H1 (cell line): ENCODE data around the gene B4GALT5. TPM values are rescaled to one million over a fixed set of nuclear protein-coding genes. Genes with fewer than 3 reads are reported as not detected.

Source experiments
- CTCF ChIA-PET: fragments of 300-600 bp; sonication (Branson Sonifier 250); formaldehyde crosslinking; loops from one replicate; lab custom pipeline; 2021; ENCODE audit not compliant: partially characterized antibody; lab: Charles Lee
- POLR2A ChIA-PET: fragments of 300-600 bp; sonication (Branson Sonifier 250); formaldehyde crosslinking; loops from one replicate; lab custom pipeline; 2021; ENCODE audit warnings: inconsistent platforms; ENCODE audit not compliant: partially characterized antibody; lab: Charles Lee
- DNase-seq, 2 experiments: peaks; one replicate each; pipeline versions ENCODE4 v3.0.0 to v3.0.0-alpha.2; 2010 to 2022; ENCODE audit warnings: low spot score in 2 of 2, low read depth in 1 of 2, mixed read lengths in 1 of 2
- FAIRE-seq: peaks from 2 replicates; lab custom pipeline; 2011; peaks lifted over from hg19 to GRCh38; lab: Jason Lieb, UNC
- H2AFZ ChIP-seq: 2 replicates; pipeline ENCODE4 v1.8.1; 2012; ENCODE audit warnings: low read length, inconsistent platforms
- H2AK5ac ChIP-seq: 2 replicates; pipeline ENCODE4 v1.6.1; 2013; ENCODE audit warnings: low read depth, low read length
- H2BK120ac ChIP-seq: replicated peaks from 2 replicates; pipeline ENCODE3; 2013; ENCODE audit warnings: low read depth, low read length, inconsistent platforms
- H2BK12ac ChIP-seq: 2 replicates; pipeline ENCODE4 v1.6.1; 2013; ENCODE audit warnings: low read depth, low read length
- H2BK15ac ChIP-seq: 2 replicates; pipeline ENCODE4 v1.6.1; 2013; ENCODE audit warnings: low read length
- H2BK20ac ChIP-seq: 2 replicates; pipeline ENCODE4 v1.6.1; 2013; ENCODE audit warnings: low read length
- H2BK5ac ChIP-seq: 2 replicates; pipeline ENCODE4 v1.6.1; 2013; ENCODE audit warnings: low read depth, low read length
- H3K14ac ChIP-seq: 2 replicates; pipeline ENCODE4 v1.6.1; 2013; ENCODE audit warnings: inconsistent platforms; ENCODE audit not compliant: insufficient read length
- H3K18ac ChIP-seq: 2 replicates; pipeline ENCODE4 v1.6.1; 2013; ENCODE audit warnings: low read length; ENCODE audit errors: extremely low read depth
- H3K23ac ChIP-seq: 2 replicates; pipeline ENCODE4 v1.6.1; 2013; ENCODE audit warnings: inconsistent platforms; ENCODE audit not compliant: insufficient read length
- H3K23me2 ChIP-seq: 2 replicates; pipeline ENCODE4 v1.6.1; 2013; ENCODE audit warnings: low read depth, low read length
- H3K27ac ChIP-seq: 2 replicates; pipeline ENCODE4 v1.6.1; 2011; ENCODE audit warnings: low read depth, low read length, inconsistent platforms
- H3K27me3 ChIP-seq, 4 experiments: replicated peaks in 1 of 4; 1 replicate in 1 of 4; 2 replicates in 3 of 4; pipeline versions ENCODE4 v1.6.1 to v1.8.1; 2011 to 2013; ENCODE audit warnings: low read length in 3 of 4, mild to moderate bottlenecking in 3 of 4, inconsistent platforms in 2 of 4, mixed read lengths in 2 of 4, moderate library complexity in 1 of 4; ENCODE audit not compliant: control insufficient read depth in 3 of 4, insufficient read depth in 3 of 4; ENCODE audit errors: extremely low read depth in 1 of 4
- H3K36me3 ChIP-seq, 4 experiments: 2 replicates each; pipeline versions ENCODE4 v1.6.1 to v1.8.1; 2011 to 2013; ENCODE audit warnings: mild to moderate bottlenecking in 4 of 4, low read length in 3 of 4, moderate library complexity in 2 of 4, control low read depth in 1 of 4, inconsistent platforms in 1 of 4; ENCODE audit not compliant: insufficient read depth in 4 of 4, control insufficient read depth in 2 of 4
- H3K4ac ChIP-seq: replicated peaks from 2 replicates; pipeline ENCODE3; 2013; ENCODE audit warnings: low read length, low read depth, mixed read lengths, inconsistent platforms; ENCODE audit not compliant: insufficient read length
- H3K4me1 ChIP-seq, 4 experiments: replicated peaks in 1 of 4; 1 replicate in 1 of 4; 2 replicates in 3 of 4; pipeline versions ENCODE4 v1.6.1 to v1.8.1; 2011 to 2013; ENCODE audit warnings: low read length in 3 of 4, inconsistent platforms in 2 of 4, mixed read lengths in 1 of 4; ENCODE audit not compliant: insufficient read depth in 4 of 4, control insufficient read depth in 3 of 4
- H3K4me2 ChIP-seq, 2 experiments: 2 replicates each; pipeline versions ENCODE4 v1.6.1 to v1.8.1; 2011 to 2013; ENCODE audit warnings: low read depth in 2 of 2, low read length in 2 of 2, control low read depth in 1 of 2, inconsistent platforms in 1 of 2, mild to moderate bottlenecking in 1 of 2; ENCODE audit not compliant: insufficient read depth in 1 of 2
- H3K4me3 ChIP-seq, 4 experiments: fragments of 200-600, 300-600 bp in 1 of 4; sonication (generic), shearing (Covaris generic), sonication (Bioruptor Twin) in 1 of 4; 2 replicates each; pipeline versions ENCODE4 v1.5.1 to v1.8.1; 2011 to 2016; ENCODE audit warnings: low read length in 4 of 4, low read depth in 3 of 4, control low read depth in 2 of 4, inconsistent platforms in 2 of 4, mild to moderate bottlenecking in 2 of 4, mixed read lengths in 1 of 4, moderate library complexity in 1 of 4; ENCODE audit not compliant: insufficient read depth in 2 of 4; ENCODE audit errors: extremely low read depth in 1 of 4
- H3K56ac ChIP-seq: replicated peaks from 2 replicates; pipeline ENCODE3; 2013; ENCODE audit warnings: low read depth, mild to moderate bottlenecking, mixed read lengths, low read length, inconsistent platforms; ENCODE audit not compliant: insufficient read length
- H3K79me1 ChIP-seq: 2 replicates; pipeline ENCODE4 v1.6.1; 2013; ENCODE audit warnings: low read depth, low read length, control low read depth
- H3K79me2 ChIP-seq, 2 experiments: 2 replicates each; pipeline versions ENCODE4 v1.6.1 to v1.8.1; 2012 to 2013; ENCODE audit warnings: low read length in 2 of 2, mild to moderate bottlenecking in 2 of 2, inconsistent platforms in 1 of 2; ENCODE audit not compliant: insufficient read depth in 2 of 2, control insufficient read depth in 1 of 2
- H3K9ac ChIP-seq, 4 experiments: replicated peaks in 1 of 4; 1 replicate in 1 of 4; 2 replicates in 3 of 4; pipeline versions ENCODE4 v1.6.1 to v1.8.1; 2011 to 2013; ENCODE audit warnings: low read depth in 3 of 4, low read length in 3 of 4, control low read depth in 2 of 4, mild to moderate bottlenecking in 2 of 4, moderate library complexity in 2 of 4, inconsistent platforms in 1 of 4; ENCODE audit errors: extremely low read depth in 1 of 4
- H3K9me3 ChIP-seq, 2 experiments: 2 replicates each; pipeline versions ENCODE4 v1.6.1 to v1.8.1; 2012 to 2013; ENCODE audit warnings: mild to moderate bottlenecking in 2 of 2, moderate library complexity in 2 of 2, control low read depth in 1 of 2, inconsistent platforms in 1 of 2, low read depth in 1 of 2, low read length in 1 of 2, mixed read lengths in 1 of 2; ENCODE audit not compliant: insufficient read depth in 2 of 2
- H4K20me1 ChIP-seq, 2 experiments: replicated peaks in 1 of 2; 2 replicates each; pipeline versions ENCODE3 to v1.8.1; 2011 to 2013; ENCODE audit warnings: inconsistent platforms in 2 of 2, low read length in 2 of 2, mild to moderate bottlenecking in 1 of 2; ENCODE audit not compliant: insufficient read depth in 2 of 2, control insufficient read depth in 1 of 2
- H4K5ac ChIP-seq: 2 replicates; pipeline ENCODE4 v1.6.1; 2013; ENCODE audit warnings: low read length, low read depth, mixed read lengths, inconsistent platforms; ENCODE audit not compliant: insufficient read length
- H4K8ac ChIP-seq: 2 replicates; pipeline ENCODE4 v1.8.0; 2013; ENCODE audit warnings: mild to moderate bottlenecking, moderate library complexity, low read length, inconsistent platforms; ENCODE audit not compliant: insufficient read depth; ENCODE audit errors: extremely low read depth
- H4K91ac ChIP-seq: replicated peaks from 2 replicates; pipeline ENCODE3; 2013; ENCODE audit warnings: low read length, mixed read lengths, inconsistent platforms; ENCODE audit not compliant: insufficient read length
- GABPA ChIP-seq: IDR thresholded peaks from 2 replicates; pipeline ENCODE4 v1.6.1; 2011; ENCODE audit warnings: mild to moderate bottlenecking, low read length, moderate library complexity, borderline replicate concordance; ENCODE audit not compliant: insufficient read depth
- POLR2A ChIP-seq, 2 experiments: IDR thresholded peaks; 1 replicate in 1 of 2; 2 replicates in 1 of 2; pipeline ENCODE4 v1.6.1; 2011; ENCODE audit warnings: low read depth in 2 of 2, low read length in 2 of 2, mild to moderate bottlenecking in 2 of 2; ENCODE audit errors: control extremely low read depth in 1 of 2
- SUZ12 ChIP-seq: fragments of 200-600 bp; sonication (generic); IDR thresholded peaks from 2 replicates; pipeline ENCODE4 v1.6.1; 2012; ENCODE audit warnings: mild to moderate bottlenecking, inconsistent platforms, low read length, moderate library complexity, mixed read lengths
- TCF12 ChIP-seq: IDR thresholded peaks from 2 replicates; pipeline ENCODE4 v1.6.1; 2011; ENCODE audit warnings: low read depth, mild to moderate bottlenecking, low read length
- WGBS, 2 experiments: shearing (Covaris generic) in 1 of 2; methylation state at CpG; one replicate each; pipeline versions ENCODE4 v1.1.6 to v1.1.7; 2013 to 2015; ENCODE audit warnings: low lambda C conversion rate in 2 of 2, mixed read lengths in 2 of 2, inconsistent platforms in 1 of 2, low coverage in 1 of 2, missing lambda C conversion rate in 1 of 2; ENCODE audit not compliant: insufficient replicate concordance in 2 of 2, insufficient coverage in 1 of 2, insufficient read length in 1 of 2; ENCODE audit errors: extremely low coverage in 1 of 2, missing lambda C conversion rate in 1 of 2; 5-methylcytosine and 5-hydroxymethylcytosine counted together
- polyA plus RNA-seq, 7 experiments: library from polyadenylated mRNA; depleted of rRNA in 3 of 7; stranded (reverse) in 5 of 7; unstranded in 2 of 7; fragments of >200 nt in 5 of 7; fragments of 200-250 nt in 2 of 7; gene quantifications; 1 replicate in 5 of 7; 2 replicates in 1 of 7; 4 replicates in 1 of 7; pipeline versions ENCODE4 v1.2.1 to v1.2.3, GENCODE V29; 2011 to 2013; ENCODE audit warnings: missing spikeins in 2 of 7, mixed read lengths in 2 of 7
- total RNA-seq: library from RNA; stranded (reverse); fragmentation: NEBNext Ultra II Directional; extraction: Animal tissue kit (Norgen Biotek cat#: 25700); gene quantifications from 2 replicates; pipeline ENCODE4 v1.2.1, GENCODE V29; 2021

The B4GALT5 gene
- total and polyA plus RNA-seq, 2 of the 8 experiments (the other 6 are each of a cell fraction or from before 2014, with no cell fraction given) = 46.5 to 75.4 TPM

DNA sequence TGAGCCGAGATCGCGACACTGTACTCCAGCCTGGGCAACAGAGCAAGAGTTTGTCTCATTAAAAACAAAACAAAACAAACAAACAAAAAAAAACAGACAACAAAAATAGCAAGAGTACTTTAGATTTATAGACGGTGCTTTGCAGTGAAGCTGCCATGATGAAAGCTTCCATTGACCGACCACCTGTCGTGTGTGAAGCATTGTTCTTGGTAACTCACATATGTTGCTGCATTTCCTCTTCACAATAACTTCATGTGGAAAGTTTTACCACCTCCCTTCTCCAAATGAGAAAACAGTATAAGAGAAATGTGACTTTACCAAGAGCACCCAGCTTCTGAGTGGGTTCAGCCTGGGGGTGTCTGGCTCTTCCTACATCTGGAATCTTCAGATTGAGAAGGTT is 89.4 kb downstream of the B4GALT5 start:
- H3K27ac ChIP-seq = no peak overlapping the region
- no peak overlapping the region for H3K9ac ChIP-seq
- H3K56ac ChIP-seq = no peak overlapping the region
- H2BK15ac ChIP-seq = no peak overlapping the region
- no peak overlapping the region for H2AK5ac ChIP-seq
- H3K18ac ChIP-seq = no peak overlapping the region
- H3K4ac ChIP-seq = no peak overlapping the region
- no peaks in the 10 kb centered on the region for H3K79me2 ChIP-seq
- H4K5ac ChIP-seq = no peak overlapping the region
- peaks cover 0 to 3% of the 10 kb centered on the region in 2 experiments; a peak in 1 of 4 replicates for H3K9me3 ChIP-seq
- H2BK5ac ChIP-seq = no peak overlapping the region
- H3K79me1 ChIP-seq = no peaks in the 10 kb centered on the region
- peaks cover 6% of the 10 kb centered on the region; the same call in 1 of the 2 replicates for H3K23me2 ChIP-seq
- no peak overlapping the region for H2BK12ac ChIP-seq
- peaks cover 2 to 3% of the 10 kb centered on the region in 2 experiments for H4K20me1 ChIP-seq
- peaks cover 3 to 6% (median 4%) of the 10 kb centered on the region in 4 experiments; a peak in 6 of 7 replicates for H3K4me1 ChIP-seq
- H2BK120ac ChIP-seq = peak overlapping the region; percentile 57
- FAIRE-seq = no peak
- H3K14ac ChIP-seq = no peak overlapping the region
- no peak for TF ChIP-seq TCF12
- no peak for TF ChIP-seq POLR2A (IDR thresholded peaks at IDR 0.05; ENCODE audit: control extremely low read depth in 1 of 2, low read depth in 2 of 2, low read length in 2 of 2)
- no peak for TF ChIP-seq GABPA
- no peak for TF ChIP-seq SUZ12
- CTCF ChIA-PET = interaction anchor here (0.7 to 2.7 kb wide), 8 partner anchors 9 to 290 kb away, joined by 3 to 7 read pairs (median 4); no protein-coding TSS in a partner anchor
- no peak overlapping the region for H4K8ac ChIP-seq
- 0 out of 2 replicates have a peak overlapping the region, but pooled peaks have one; percentile 34 for H2AFZ ChIP-seq
- no peak overlapping the region for H3K4me2 ChIP-seq
- H3K4me3 ChIP-seq = no peak overlapping the region
- 97% methylated on average over 6 of the region's 6 CpGs; no CpG with 5 or more reads in 1 of the 2 experiments for WGBS, 2 experiments
- DNase-seq = no peak
- H2BK20ac ChIP-seq = peak overlapping the region; percentile 64; the same call in 1 of the 2 replicates
- H3K23ac ChIP-seq = no peak overlapping the region
- no peaks in the 10 kb centered on the region for H3K27me3 ChIP-seq
- no peaks in the 10 kb centered on the region for H3K36me3 ChIP-seq
- no peak overlapping the region for H4K91ac ChIP-seq
- POLR2A ChIA-PET = interaction anchor here (0.6 to 0.9 kb wide), 2 partner anchors 14 to 103 kb away, joined by 3 read pairs; no protein-coding TSS in a partner anchor
